Neural progenitor cell (in vitro differentiated cells): ENCODE results near the gene HORMAD1. TPM values are rescaled to one million over a fixed set of nuclear protein-coding genes. Genes with fewer than 3 reads are reported as not detected.

ENCODE experiments used
- DNase-seq: peaks from one replicate; pipeline ENCODE4 v3.0.0-alpha.2; 2016; ENCODE audit warnings: low spot score
- H2AFZ ChIP-seq: fragments of 200-600 bp; sonication (generic); replicated peaks from 2 replicates; pipeline ENCODE4 v1.6.1; 2016; ENCODE audit warnings: antibody characterized with exemption
- H3F3A ChIP-seq: fragments of 200-600 bp; sonication (generic); 2 replicates; pipeline ENCODE4 v1.6.1; 2016; ENCODE audit warnings: antibody characterized with exemption, low read depth
- H3K27ac ChIP-seq: fragments of 200-600 bp; sonication (generic); 2 replicates; pipeline ENCODE4 v1.5.1; 2016; ENCODE audit warnings: mild to moderate bottlenecking
- H3K27me3 ChIP-seq: fragments of 200-600 bp; sonication (generic); 2 replicates; pipeline ENCODE4 v1.6.1; 2016; ENCODE audit warnings: mild to moderate bottlenecking, moderate library complexity
- H3K36me3 ChIP-seq: fragments of 200-600 bp; sonication (generic); 2 replicates; pipeline ENCODE4 v1.5.1; 2016
- H3K4me1 ChIP-seq: fragments of 200-600 bp; sonication (generic); 2 replicates; pipeline ENCODE4 v1.6.1; 2016; ENCODE audit warnings: mixed run types
- H3K4me2 ChIP-seq: fragments of 200-600 bp; sonication (generic); 2 replicates; pipeline ENCODE4 v1.6.1; 2016
- H3K4me3 ChIP-seq: fragments of 200-600 bp; sonication (generic); 2 replicates; pipeline ENCODE4 v1.5.1; 2016
- H3K79me2 ChIP-seq: fragments of 200-600 bp; sonication (generic); 2 replicates; pipeline ENCODE4 v1.6.1; 2016; ENCODE audit warnings: low read depth
- H3K9ac ChIP-seq: fragments of 200-600 bp; sonication (generic); 2 replicates; pipeline ENCODE4 v1.6.1; 2016
- H3K9me3 ChIP-seq: fragments of 200-600 bp; sonication (generic); 2 replicates; pipeline ENCODE4 v1.5.1; 2016; ENCODE audit warnings: low read depth
- H4K20me1 ChIP-seq: fragments of 200-600 bp; sonication (generic); 2 replicates; pipeline ENCODE4 v1.6.1; 2016; ENCODE audit warnings: low read depth
- H3K27ac Mint-ChIP-seq: 3 replicates; pipeline ENCODE4 v1.8.0; 2021; ENCODE audit warnings: mixed read lengths
- H3K27me3 Mint-ChIP-seq: 2 replicates; pipeline ENCODE4 v1.8.0; 2022; ENCODE audit warnings: low read depth, mild to moderate bottlenecking, inconsistent platforms, moderate library complexity, mixed read lengths; ENCODE audit not compliant: insufficient read depth
- H3K36me3 Mint-ChIP-seq: 3 replicates; pipeline ENCODE4 v1.8.0; 2021; ENCODE audit warnings: mixed read lengths
- H3K4me1 Mint-ChIP-seq: 3 replicates; pipeline ENCODE4 v1.8.0; 2021; ENCODE audit warnings: mixed read lengths
- H3K4me3 Mint-ChIP-seq: 3 replicates; pipeline ENCODE4 v1.8.0; 2021; ENCODE audit warnings: mild to moderate bottlenecking, moderate library complexity, mixed read lengths
- H3K9me3 Mint-ChIP-seq: 3 replicates; pipeline ENCODE4 v1.8.0; 2020; ENCODE audit warnings: mixed read lengths
- EZH2 ChIP-seq: fragments of 200-600 bp; sonication (generic); IDR thresholded peaks from 2 replicates; pipeline ENCODE4 v1.6.1; 2017; ENCODE audit warnings: antibody characterized with exemption, mild to moderate bottlenecking, moderate library complexity
- EZH2phosphoT487 ChIP-seq: fragments of 200-600 bp; sonication (generic); IDR thresholded peaks from 2 replicates; pipeline ENCODE4 v1.6.1; 2017; ENCODE audit warnings: antibody characterized with exemption
- total RNA-seq: library from RNA; depleted of rRNA; stranded (reverse); fragments of >200 nt; gene quantifications from 2 replicates; pipeline ENCODE4 v1.2.3, GENCODE V29; 2015; ENCODE audit warnings: low replicate concordance
- TF ChIP-seq, protein P1 (sequence below): fragments of 200-600 bp; sonication (generic); IDR thresholded peaks from 2 replicates; pipeline ENCODE4 v1.5.1; 2017; ENCODE audit warnings: antibody characterized with exemption, mild to moderate bottlenecking

HORMAD1 gene
- total RNA-seq, 1 donor from 2014 or later = not detected

DNA sequence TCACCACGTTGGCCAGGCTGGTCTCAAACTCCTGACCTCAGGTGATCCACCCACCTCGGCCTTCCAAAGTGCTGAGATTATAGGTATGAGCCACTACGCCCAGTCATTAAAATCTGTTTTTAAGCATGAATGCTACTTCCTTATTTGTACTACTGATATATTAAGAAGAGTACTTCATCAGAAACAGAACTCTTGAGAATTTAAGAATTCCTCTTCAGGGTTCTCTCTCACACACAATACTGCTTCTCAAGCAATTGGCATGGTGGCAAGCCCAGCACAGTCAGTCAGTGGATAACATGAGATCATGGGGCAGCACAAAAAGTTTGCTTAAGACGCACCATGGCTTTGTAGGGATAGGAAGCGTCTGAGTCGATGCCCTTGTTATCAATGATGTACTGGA lies 30.7 kb upstream of the HORMAD1 start:
- DNase-seq = no peak
- Histone ChIP-seq H3K4me2 (no peak overlapping the region), H3K36me3 (no peaks in the 10 kb centered on the region), H3K4me3 (no peak overlapping the region), H3K27ac (no peak overlapping the region), H3K79me2 (no peaks in the 10 kb centered on the region), H3K9me3 (no peaks in the 10 kb centered on the region), H2AFZ (no peak overlapping the region), H3K27me3 (no peaks in the 10 kb centered on the region), H3K9ac (no peak overlapping the region), H3K4me1 (no peaks in the 10 kb centered on the region), H3F3A (no peaks in the 10 kb centered on the region), H4K20me1 (no peaks in the 10 kb centered on the region)
- Mint-ChIP-seq H3K27ac (no peak overlapping the region), H3K27me3 (no peaks in the 10 kb centered on the region), H3K9me3 (no peaks in the 10 kb centered on the region), H3K4me1 (no peaks in the 10 kb centered on the region), H3K36me3 (no peaks in the 10 kb centered on the region), H3K4me3 (no peak overlapping the region)
- TF ChIP-seq EZH2 (no peak), EZH2phosphoT487 (no peak)
- TF ChIP-seq, protein P1, sequence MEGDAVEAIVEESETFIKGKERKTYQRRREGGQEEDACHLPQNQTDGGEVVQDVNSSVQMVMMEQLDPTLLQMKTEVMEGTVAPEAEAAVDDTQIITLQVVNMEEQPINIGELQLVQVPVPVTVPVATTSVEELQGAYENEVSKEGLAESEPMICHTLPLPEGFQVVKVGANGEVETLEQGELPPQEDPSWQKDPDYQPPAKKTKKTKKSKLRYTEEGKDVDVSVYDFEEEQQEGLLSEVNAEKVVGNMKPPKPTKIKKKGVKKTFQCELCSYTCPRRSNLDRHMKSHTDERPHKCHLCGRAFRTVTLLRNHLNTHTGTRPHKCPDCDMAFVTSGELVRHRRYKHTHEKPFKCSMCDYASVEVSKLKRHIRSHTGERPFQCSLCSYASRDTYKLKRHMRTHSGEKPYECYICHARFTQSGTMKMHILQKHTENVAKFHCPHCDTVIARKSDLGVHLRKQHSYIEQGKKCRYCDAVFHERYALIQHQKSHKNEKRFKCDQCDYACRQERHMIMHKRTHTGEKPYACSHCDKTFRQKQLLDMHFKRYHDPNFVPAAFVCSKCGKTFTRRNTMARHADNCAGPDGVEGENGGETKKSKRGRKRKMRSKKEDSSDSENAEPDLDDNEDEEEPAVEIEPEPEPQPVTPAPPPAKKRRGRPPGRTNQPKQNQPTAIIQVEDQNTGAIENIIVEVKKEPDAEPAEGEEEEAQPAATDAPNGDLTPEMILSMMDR = no peak

DNA sequence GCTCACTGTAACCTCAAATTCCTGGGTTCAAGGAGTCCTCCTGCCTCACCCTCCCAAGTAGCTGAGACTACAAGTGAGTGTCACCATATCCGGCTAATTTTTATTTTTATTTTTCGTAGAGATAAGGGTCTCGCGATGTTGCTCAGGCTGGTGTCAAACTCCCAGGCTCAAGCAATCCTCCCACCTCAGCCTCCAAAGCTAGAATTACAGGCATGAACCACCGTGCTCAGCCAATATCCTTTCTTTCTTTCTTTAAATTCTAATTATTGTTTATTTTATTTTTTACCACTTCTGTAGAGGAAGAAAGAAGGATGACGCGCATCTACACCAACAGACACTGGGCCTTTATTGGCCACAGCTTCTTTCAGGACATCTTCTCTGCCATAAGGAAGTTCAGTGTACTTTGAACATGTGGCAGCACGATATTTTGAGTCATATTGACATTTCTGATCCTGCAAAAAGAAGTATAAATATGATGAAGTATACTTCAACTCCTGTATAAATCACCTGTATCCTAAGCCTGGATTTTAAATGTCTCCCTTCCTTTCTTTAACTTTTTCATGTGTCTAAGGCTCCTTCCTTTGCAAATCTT lies 29.1 kb upstream of the HORMAD1 start:
- Histone ChIP-seq H3K4me3 (no peak overlapping the region), H3K4me1 (no peaks in the 10 kb centered on the region), H3K4me2 (no peak overlapping the region), H3K9ac (no peak overlapping the region), H2AFZ (no peak overlapping the region), H3K9me3 (no peaks in the 10 kb centered on the region), H4K20me1 (no peaks in the 10 kb centered on the region), H3K79me2 (no peaks in the 10 kb centered on the region), H3K27ac (no peak overlapping the region), H3K36me3 (no peaks in the 10 kb centered on the region), H3F3A (no peaks in the 10 kb centered on the region), H3K27me3 (no peaks in the 10 kb centered on the region)
- H3K27ac Mint-ChIP-seq = no peak overlapping the region
- no peaks in the 10 kb centered on the region for H3K36me3 Mint-ChIP-seq
- H3K4me1 Mint-ChIP-seq = no peaks in the 10 kb centered on the region
- H3K27me3 Mint-ChIP-seq = no peaks in the 10 kb centered on the region
- no peak for DNase-seq
- TF ChIP-seq, protein P1 = no peak
- TF ChIP-seq EZH2 = no peak
- TF ChIP-seq EZH2phosphoT487 = no peak
- no peak overlapping the region for H3K4me3 Mint-ChIP-seq
- no peaks in the 10 kb centered on the region for H3K9me3 Mint-ChIP-seq

DNA sequence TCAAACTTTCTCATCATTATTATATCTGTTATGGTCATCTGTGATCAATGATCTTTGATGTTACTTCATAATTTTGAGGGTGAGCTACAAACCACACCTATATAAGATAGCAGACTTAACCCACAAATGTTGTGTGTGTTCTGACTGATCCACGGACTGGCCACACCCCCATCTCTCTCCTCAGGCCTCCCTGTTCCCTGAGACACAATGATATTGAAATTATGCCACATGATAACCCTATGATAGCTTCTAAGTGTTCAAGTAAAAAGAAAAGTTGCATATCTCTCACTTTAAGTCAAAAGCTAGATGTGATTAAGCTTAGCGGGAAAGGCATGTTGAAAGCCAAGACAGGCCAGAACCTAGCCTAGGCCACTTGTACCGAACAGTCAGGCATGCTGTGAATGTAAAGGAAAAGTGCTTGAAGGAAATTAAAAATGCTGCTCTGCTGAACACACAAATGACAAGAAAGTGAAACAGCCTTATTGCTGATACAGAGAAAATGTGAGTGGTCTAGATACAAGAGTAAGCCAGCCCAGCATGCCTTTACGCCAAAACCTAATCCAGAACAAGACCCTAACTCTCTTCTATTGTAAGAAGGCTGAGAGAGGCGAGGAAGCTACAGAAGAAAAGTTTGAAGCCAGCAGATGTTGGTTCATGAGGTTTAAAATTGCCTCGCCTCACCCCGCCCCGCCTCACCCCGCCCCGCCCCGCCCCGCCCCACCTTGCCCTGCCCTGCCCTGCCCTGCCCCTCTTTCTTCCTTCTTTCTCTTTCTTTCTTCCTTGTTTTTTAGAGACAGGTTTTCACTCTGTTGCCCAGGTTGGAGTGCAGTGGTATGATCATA lies 28.4 kb upstream of the HORMAD1 start:
- Histone ChIP-seq H3K79me2 (no peaks in the 10 kb centered on the region), H3K27me3 (no peaks in the 10 kb centered on the region), H2AFZ (no peak overlapping the region), H3K4me1 (no peaks in the 10 kb centered on the region), H3K36me3 (no peaks in the 10 kb centered on the region), H3K4me2 (no peak overlapping the region), H3K4me3 (no peak overlapping the region), H3F3A (no peaks in the 10 kb centered on the region), H4K20me1 (no peaks in the 10 kb centered on the region), H3K9ac (no peak overlapping the region), H3K9me3 (no peaks in the 10 kb centered on the region), H3K27ac (no peak overlapping the region)
- DNase-seq = no peak
- Mint-ChIP-seq H3K4me3 (no peak overlapping the region), H3K36me3 (no peaks in the 10 kb centered on the region), H3K9me3 (no peaks in the 10 kb centered on the region), H3K4me1 (no peaks in the 10 kb centered on the region), H3K27me3 (no peaks in the 10 kb centered on the region), H3K27ac (no peak overlapping the region)
- TF ChIP-seq, protein P1 = no peak
- TF ChIP-seq EZH2 (no peak), EZH2phosphoT487 (no peak)
